Mesenchymal stem cell (in vitro differentiated cells and primary cell): ENCODE measurements around the gene ATP1A2.

Experiments
- DNase-seq: peaks from one replicate; pipeline ENCODE4 v3.0.0-alpha.2; 2013
- H2AFZ ChIP-seq: one replicate; pipeline ENCODE4 v1.6.1; 2013; ENCODE audit warnings: low read depth, mild to moderate bottlenecking, control low read depth, inconsistent platforms, low read length, moderate library complexity
- H2AK5ac ChIP-seq: 2 replicates; pipeline ENCODE4 v1.6.1; 2013; ENCODE audit warnings: low read length, moderate library complexity, mild to moderate bottlenecking, inconsistent platforms; ENCODE audit not compliant: severe bottlenecking
- H2BK120ac ChIP-seq: one replicate; pipeline ENCODE4 v1.6.1; 2013; ENCODE audit warnings: low read depth, mild to moderate bottlenecking, inconsistent platforms, low read length, moderate library complexity
- H2BK12ac ChIP-seq, 2 experiments: one replicate each; pipeline ENCODE4 v1.6.1; 2013; ENCODE audit warnings: inconsistent platforms in 2 of 2, low read length in 2 of 2, mild to moderate bottlenecking in 2 of 2, moderate library complexity in 2 of 2, control low read depth in 1 of 2
- H2BK15ac ChIP-seq: one replicate; pipeline ENCODE4 v1.6.1; 2013; ENCODE audit warnings: mild to moderate bottlenecking, low read depth, inconsistent platforms; ENCODE audit not compliant: poor library complexity, severe bottlenecking
- H2BK5ac ChIP-seq: 2 replicates; pipeline ENCODE4 v1.6.1; 2013; ENCODE audit warnings: low read depth, mild to moderate bottlenecking, low read length, control low read depth, inconsistent platforms; ENCODE audit not compliant: poor library complexity, severe bottlenecking
- H3K14ac ChIP-seq, 2 experiments: one replicate each; pipeline ENCODE4 v1.6.1; 2013; ENCODE audit warnings: inconsistent platforms in 2 of 2, low read length in 2 of 2, control low read depth in 1 of 2, mild to moderate bottlenecking in 1 of 2, moderate library complexity in 1 of 2
- H3K18ac ChIP-seq, 2 experiments: one replicate each; pipeline ENCODE4 v1.6.1; 2013; ENCODE audit warnings: inconsistent platforms in 2 of 2, low read length in 2 of 2, control low read depth in 1 of 2, low read depth in 1 of 2, mild to moderate bottlenecking in 1 of 2
- H3K23ac ChIP-seq, 2 experiments: one replicate each; pipeline ENCODE4 v1.6.1; 2013; ENCODE audit warnings: inconsistent platforms in 2 of 2, low read length in 2 of 2, mild to moderate bottlenecking in 2 of 2, moderate library complexity in 2 of 2, control low read depth in 1 of 2
- H3K27ac ChIP-seq: 2 replicates; pipeline ENCODE4 v1.5.1; 2013; ENCODE audit warnings: mild to moderate bottlenecking, moderate library complexity, low read length, control low read depth, inconsistent platforms; ENCODE audit not compliant: poor library complexity, severe bottlenecking
- H3K27me3 ChIP-seq, 2 experiments: 2 replicates each; pipeline versions ENCODE4 v1.6.1 to v1.7.0; 2013; ENCODE audit warnings: low read length in 2 of 2, mild to moderate bottlenecking in 2 of 2, moderate library complexity in 2 of 2, control low read depth in 1 of 2, inconsistent platforms in 1 of 2; ENCODE audit not compliant: control insufficient read depth in 1 of 2, insufficient read depth in 1 of 2
- H3K36me3 ChIP-seq, 2 experiments: 2 replicates each; pipeline versions ENCODE4 v1.6.1 to v1.7.0; 2013; ENCODE audit warnings: low read length in 2 of 2, control low read depth in 1 of 2, inconsistent platforms in 1 of 2, low read depth in 1 of 2, mild to moderate bottlenecking in 1 of 2; ENCODE audit not compliant: insufficient read depth in 2 of 2, control insufficient read depth in 1 of 2
- H3K4ac ChIP-seq, 2 experiments: one replicate each; pipeline ENCODE4 v1.6.1; 2013; ENCODE audit warnings: inconsistent platforms in 2 of 2, low read length in 2 of 2, mild to moderate bottlenecking in 2 of 2, moderate library complexity in 2 of 2, control low read depth in 1 of 2, low read depth in 1 of 2
- H3K4me1 ChIP-seq: 2 replicates; pipeline ENCODE4 v1.6.1; 2013; ENCODE audit warnings: low read depth, low read length, control low read depth; ENCODE audit not compliant: control insufficient read depth, insufficient read depth
- H3K4me2 ChIP-seq: 2 replicates; pipeline ENCODE4 v1.6.1; 2013; ENCODE audit warnings: low read length, mild to moderate bottlenecking, inconsistent platforms; ENCODE audit not compliant: poor library complexity, severe bottlenecking
- H3K4me3 ChIP-seq, 2 experiments: 2 replicates each; pipeline versions ENCODE4 v1.5.1 to v1.7.0; 2013; ENCODE audit warnings: low read length in 2 of 2, mild to moderate bottlenecking in 2 of 2, control low read depth in 1 of 2, low read depth in 1 of 2; ENCODE audit not compliant: insufficient read depth in 1 of 2
- H3K79me1 ChIP-seq: replicated peaks from 2 replicates; pipeline ENCODE4 v1.6.1; 2013; ENCODE audit warnings: mild to moderate bottlenecking, control low read depth, low read length, inconsistent platforms; ENCODE audit not compliant: poor library complexity, severe bottlenecking
- H3K9ac ChIP-seq: 2 replicates; pipeline ENCODE4 v1.7.0; 2013; ENCODE audit warnings: mild to moderate bottlenecking, low read length, moderate library complexity
- H3K9me3 ChIP-seq: 2 replicates; pipeline ENCODE4 v1.7.0; 2013; ENCODE audit warnings: mild to moderate bottlenecking, low read length; ENCODE audit not compliant: control insufficient read depth
- H4K8ac ChIP-seq: one replicate; pipeline ENCODE4 v1.6.1; 2013; ENCODE audit warnings: inconsistent platforms, mild to moderate bottlenecking, low read length, moderate library complexity
- H4K91ac ChIP-seq: one replicate; pipeline ENCODE4 v1.6.1; 2013; ENCODE audit warnings: mild to moderate bottlenecking, low read length, inconsistent platforms
- WGBS: methylation state at CpG from one replicate; pipeline ENCODE4 v1.1.7; 2013; ENCODE audit warnings: mixed read lengths; 5-methylcytosine and 5-hydroxymethylcytosine counted together

Gene ATP1A2

GRCh38 chr1:160113407-160113806, 2.2 kb upstream of the ATP1A2 start:
- no peak for DNase-seq
- Histone ChIP-seq H3K4me3 (no peak overlapping the region), H2BK15ac (no peak overlapping the region), H2BK5ac (no peak overlapping the region), H2BK12ac (no peak overlapping the region), H3K4ac (no peak overlapping the region), H2AK5ac (no peak overlapping the region), H3K27me3 (peaks cover 50 to 76% of the 10 kb centered on the region in 2 experiments), H3K36me3 (no peaks in the 10 kb centered on the region), H3K14ac (no peak overlapping the region), H3K27ac (no peak overlapping the region), H3K79me1 (no peaks in the 10 kb centered on the region), H3K9ac (no peak overlapping the region), H2BK120ac (no peak overlapping the region), H4K91ac (no peak overlapping the region), H3K18ac (no peak overlapping the region), H3K23ac (no peak overlapping the region), H3K4me1 (peaks cover 23% of the 10 kb centered on the region), H4K8ac (no peak overlapping the region), H3K9me3 (no peaks in the 10 kb centered on the region), H2AFZ (no peak overlapping the region), H3K4me2 (no peak overlapping the region)
- WGBS, result 84% methylated on average over 8 of the region's 8 CpGs

DNA sequence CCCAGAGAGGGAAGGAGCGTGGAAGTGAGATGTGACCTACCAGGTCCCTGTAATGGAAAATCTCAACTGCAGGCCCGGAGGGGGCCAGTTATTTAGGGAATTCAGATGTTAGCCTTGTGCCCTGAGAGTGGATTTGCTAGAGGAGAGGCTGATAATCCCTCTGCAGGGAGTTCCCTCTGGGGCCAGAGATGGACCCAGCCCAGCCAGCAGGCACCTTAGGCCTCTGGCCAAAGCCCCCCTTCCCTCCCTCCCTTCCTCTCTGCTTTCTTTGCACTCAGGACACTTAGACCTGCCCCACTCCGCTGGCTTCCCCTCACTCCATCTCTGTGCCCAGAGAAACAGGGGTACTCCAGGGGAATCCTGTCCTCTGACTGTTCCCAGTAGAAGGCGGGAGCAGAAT, 1.5 kb upstream of the ATP1A2 start:
- DNase-seq, result no peak
- Histone ChIP-seq H2AFZ (no peak overlapping the region), H4K91ac (no peak overlapping the region), H3K14ac (no peak overlapping the region), H3K79me1 (no peaks in the 10 kb centered on the region), H3K4ac (no peak overlapping the region), H2BK15ac (no peak overlapping the region), H2AK5ac (no peak overlapping the region), H2BK120ac (no peak overlapping the region), H4K8ac (no peak overlapping the region), H3K36me3 (no peaks in the 10 kb centered on the region), H2BK5ac (no peak overlapping the region), H3K27me3 (peaks cover 54 to 82% of the 10 kb centered on the region in 2 experiments), H3K9ac (no peak overlapping the region), H3K27ac (no peak overlapping the region), H3K18ac (no peak overlapping the region), H3K4me1 (peaks cover 20% of the 10 kb centered on the region), H3K23ac (no peak overlapping the region), H3K4me3 (no peak overlapping the region), H3K9me3 (no peaks in the 10 kb centered on the region), H2BK12ac (no peak overlapping the region), H3K4me2 (no peak overlapping the region)
- WGBS, result 57% methylated on average over 4 of the region's 4 CpGs

GRCh38 chr1:160116283-160117147, 956 bp downstream of the ATP1A2 start:
- Histone ChIP-seq H3K4me3 (no peak overlapping the region), H3K9ac (no peak overlapping the region), H3K79me1 (no peaks in the 10 kb centered on the region), H3K18ac (no peak overlapping the region), H2AFZ (peak overlapping the region; percentile 14), H2BK15ac (no peak overlapping the region), H4K91ac (no peak overlapping the region), H3K27ac (no peak overlapping the region), H2BK5ac (no peak overlapping the region), H2BK12ac (no peak overlapping the region), H4K8ac (no peak overlapping the region), H2BK120ac (no peak overlapping the region), H3K27me3 (peaks cover 51 to 64% of the 10 kb centered on the region in 2 experiments), H3K9me3 (no peaks in the 10 kb centered on the region), H2AK5ac (no peak overlapping the region), H3K4me2 (no peak overlapping the region), H3K4me1 (peaks cover 16% of the 10 kb centered on the region), H3K4ac (no peak overlapping the region), H3K14ac (no peak overlapping the region), H3K23ac (no peak overlapping the region), H3K36me3 (no peaks in the 10 kb centered on the region)
- peak; percentile 29 for DNase-seq
- WGBS, result 72% methylated on average over 12 of the region's 12 CpGs

- no peak overlapping the region for H3K23ac ChIP-seq
- WGBS, result no CpG with 5 or more reads among the region's 1 CpG
Observed at GRCh38 chr1:160117300-160117699, 1.7 kb downstream of the ATP1A2 start.

More at GRCh38 chr1:160117300-160117699, 1.7 kb downstream of the ATP1A2 start:
- Histone ChIP-seq H4K8ac (no peak overlapping the region), H2BK5ac (no peak overlapping the region), H3K27ac (no peak overlapping the region), H2BK15ac (no peak overlapping the region), H3K4ac (no peak overlapping the region), H3K9me3 (no peaks in the 10 kb centered on the region), H3K27me3 (peaks cover 51 to 61% of the 10 kb centered on the region in 2 experiments), H3K9ac (no peak overlapping the region), H4K91ac (no peak overlapping the region), H3K79me1 (no peaks in the 10 kb centered on the region), H3K4me2 (no peak overlapping the region), H3K4me3 (no peak overlapping the region), H2BK12ac (no peak overlapping the region), H2AFZ (no peak overlapping the region), H3K4me1 (peaks cover 16% of the 10 kb centered on the region), H3K18ac (no peak overlapping the region), H3K36me3 (no peaks in the 10 kb centered on the region), H3K14ac (no peak overlapping the region), H2AK5ac (no peak overlapping the region), H2BK120ac (no peak overlapping the region)
- DNase-seq, result no peak
